Keratinocyte (primary cell): ENCODE measurements around the gene STIM1. TPM values are rescaled to one million over a fixed set of nuclear protein-coding genes. Genes with fewer than 3 reads are reported as not detected.

Experiments used
- DNase-seq: peaks from one replicate; pipeline ENCODE4 v3.0.0-alpha.2; 2011; ENCODE audit warnings: low read depth, missing footprints, low spot score
- FAIRE-seq: peaks from 2 replicates; lab custom pipeline; 2011; peaks lifted over from hg19 to GRCh38; lab: Jason Lieb, UNC
- H2AFZ ChIP-seq: 2 replicates; pipeline ENCODE4 v1.6.0; 2012; ENCODE audit warnings: low read length, control low read depth, inconsistent platforms; ENCODE audit not compliant: control insufficient read depth
- H3K27ac ChIP-seq: 2 replicates; pipeline ENCODE4 v1.5.1; 2011; ENCODE audit warnings: low read length; ENCODE audit not compliant: control insufficient read depth, insufficient read depth
- H3K27me3 ChIP-seq: 3 replicates; pipeline ENCODE4 v1.6.0; 2011; ENCODE audit warnings: low read length; ENCODE audit not compliant: control insufficient read depth, insufficient read depth; ENCODE audit errors: extremely low read depth
- H3K36me3 ChIP-seq, 2 experiments: 2 replicates in 1 of 2; 3 replicates in 1 of 2; pipeline ENCODE4 v1.5.1; 2011; ENCODE audit warnings: low read length in 2 of 2, mild to moderate bottlenecking in 1 of 2; ENCODE audit not compliant: control insufficient read depth in 2 of 2, insufficient read depth in 2 of 2; ENCODE audit errors: extremely low read depth in 1 of 2
- H3K4me1 ChIP-seq: 3 replicates; pipeline ENCODE4 v1.5.1; 2011; ENCODE audit warnings: low read length; ENCODE audit not compliant: control insufficient read depth, insufficient read depth; ENCODE audit errors: extremely low read depth
- H3K4me2 ChIP-seq: 3 replicates; pipeline ENCODE4 v1.6.0; 2011; ENCODE audit warnings: low read depth, low read length; ENCODE audit not compliant: control insufficient read depth, insufficient read depth; ENCODE audit errors: extremely low read depth
- H3K4me3 ChIP-seq, 3 experiments: fragments of 200-600 bp in 1 of 3; sonication (generic) in 1 of 3; 2 replicates in 2 of 3; 3 replicates in 1 of 3; pipeline ENCODE4 v1.5.1; 2011 to 2016; ENCODE audit warnings: low read length in 3 of 3, mild to moderate bottlenecking in 3 of 3, control low read depth in 2 of 3, inconsistent platforms in 1 of 3, low read depth in 1 of 3, mixed read lengths in 1 of 3, mixed run types in 1 of 3, moderate library complexity in 1 of 3; ENCODE audit not compliant: control insufficient read depth in 2 of 3, insufficient read depth in 2 of 3; ENCODE audit errors: extremely low read depth in 1 of 3
- H3K79me2 ChIP-seq: 2 replicates; pipeline ENCODE4 v1.6.0; 2012; ENCODE audit warnings: low read length; ENCODE audit not compliant: control insufficient read depth, insufficient read depth
- H3K9ac ChIP-seq: 3 replicates; pipeline ENCODE4 v1.6.0; 2011; ENCODE audit warnings: low read length; ENCODE audit not compliant: control insufficient read depth, insufficient read depth; ENCODE audit errors: extremely low read depth
- H3K9me1 ChIP-seq: 3 replicates; pipeline ENCODE4 v1.6.0; 2011; ENCODE audit warnings: low read length; ENCODE audit not compliant: control insufficient read depth, insufficient read depth; ENCODE audit errors: extremely low read depth
- H3K9me3 ChIP-seq: 2 replicates; pipeline ENCODE4 v1.5.1; 2012; ENCODE audit warnings: low read depth, low read length; ENCODE audit not compliant: control insufficient read depth
- H4K20me1 ChIP-seq: 3 replicates; pipeline ENCODE4 v1.6.0; 2011; ENCODE audit warnings: low read length; ENCODE audit not compliant: control insufficient read depth, insufficient read depth; ENCODE audit errors: extremely low read depth
- CTCF ChIP-seq, 3 experiments: IDR thresholded peaks in 1 of 3; conservative IDR thresholded peaks in 1 of 3; optimal IDR thresholded peaks in 1 of 3; 2 replicates in 2 of 3; 3 replicates in 1 of 3; pipeline versions ENCODE3 to v1.5.1; 2011; ENCODE audit warnings: low read length in 3 of 3, mild to moderate bottlenecking in 3 of 3, moderate library complexity in 2 of 3, control low read depth in 1 of 3, inconsistent platforms in 1 of 3; ENCODE audit not compliant: insufficient read depth in 2 of 3; ENCODE audit errors: extremely low read depth in 1 of 3
- EZH2 ChIP-seq: IDR thresholded peaks from one replicate; pipeline ENCODE4 v1.6.1; 2012; ENCODE audit warnings: inconsistent platforms, mild to moderate bottlenecking, low read length, moderate library complexity
- dilution Hi-C: fragments of 300-500 bp; cut with MboI; formaldehyde crosslinking; loops from one replicate; pipeline ENCODE4 v1.7.0; 2020; ENCODE audit warnings: low sequenced_read_pairs; ENCODE audit not compliant: extremely low pct_ligation_motif_present
- polyA plus RNA-seq, 5 experiments: library from polyadenylated mRNA; depleted of rRNA in 3 of 5; stranded (reverse) in 3 of 5; stranded (forward) in 1 of 5; unstranded in 1 of 5; fragments of >200 nt; gene quantifications; 1 replicate in 1 of 5; 2 replicates in 3 of 5; 3 replicates in 1 of 5; pipeline versions ENCODE4 v1.2.1 to v1.2.3, GENCODE V29; 2011 to 2012; ENCODE audit warnings: missing spikeins in 2 of 5, low read depth in 1 of 5, low replicate concordance in 1 of 5

Gene STIM1
- polyA plus RNA-seq, 1 donor (not counting 4 experiments of a cell fraction or from before 2014, with no cell fraction given): 23.7 TPM

- Histone ChIP-seq H3K27ac (no peak overlapping the region), H4K20me1 (no peaks in the 10 kb centered on the region), H3K4me3 (no peak overlapping the region), H3K4me2 (no peak overlapping the region), H3K9me3 (no peaks in the 10 kb centered on the region), H3K9me1 (no peaks in the 10 kb centered on the region), H3K4me1 (no peaks in the 10 kb centered on the region), H3K36me3 (no peaks in the 10 kb centered on the region), H3K9ac (no peak overlapping the region), H2AFZ (no peak overlapping the region), H3K27me3 (no peaks in the 10 kb centered on the region), H3K79me2 (peaks cover 3% of the 10 kb centered on the region)
- TF ChIP-seq EZH2 (no peak), CTCF (optimal IDR thresholded peaks at IDR 0.05 in 1 of 3, IDR thresholded peaks at IDR 0.05 in 1 of 3, conservative IDR thresholded peaks at IDR 0.05 in 1 of 3; ENCODE audit: extremely low read depth in 1 of 3, insufficient read depth in 2 of 3, low read length in 3 of 3) (no peak)
- no peak for DNase-seq
- no peak for FAIRE-seq
- dilution Hi-C loops: no loop called here
These were observed 180.5 kb downstream of the STIM1 start for GRCh38 chr11:4035985-4036384.

- H3K4me3 ChIP-seq: no peak overlapping the region
- no peaks in the 10 kb centered on the region for H3K36me3 ChIP-seq
- no peaks in the 10 kb centered on the region for H3K27me3 ChIP-seq
- peaks cover 2% of the 10 kb centered on the region for H3K4me1 ChIP-seq
- H3K4me2 ChIP-seq: no peak overlapping the region
- no peaks in the 10 kb centered on the region for H3K9me1 ChIP-seq
- no peaks in the 10 kb centered on the region for H3K9me3 ChIP-seq
- peaks cover 3% of the 10 kb centered on the region for H3K79me2 ChIP-seq
- no peak overlapping the region for H3K27ac ChIP-seq
- no peak overlapping the region for H2AFZ ChIP-seq
- H3K9ac ChIP-seq: no peak overlapping the region
- FAIRE-seq (no peak), DNase-seq (no peak)
- TF ChIP-seq EZH2: no peak
- no peak for TF ChIP-seq CTCF (optimal IDR thresholded peaks at IDR 0.05 in 1 of 3, IDR thresholded peaks at IDR 0.05 in 1 of 3, conservative IDR thresholded peaks at IDR 0.05 in 1 of 3; ENCODE audit: extremely low read depth in 1 of 3, insufficient read depth in 2 of 3, low read length in 3 of 3)
- dilution Hi-C loops: no loop called here
- H4K20me1 ChIP-seq: no peaks in the 10 kb centered on the region
These were observed 183.5 kb downstream of the STIM1 start for GRCh38 chr11:4039011-4039410.
